H9 (cell line): ENCODE measurements around the gene ITPRID2. TPM values are rescaled to one million over a fixed set of nuclear protein-coding genes. Genes with fewer than 3 reads are reported as not detected.

Experiments used
- DNase-seq: peaks from one replicate; pipeline ENCODE4 v3.0.0-alpha.2; 2017
- H2AFZ ChIP-seq: one replicate; pipeline ENCODE4 v1.6.1; 2013; ENCODE audit warnings: mild to moderate bottlenecking, low read length, control low read depth, moderate library complexity
- H2AK5ac ChIP-seq: 2 replicates; pipeline ENCODE4 v1.6.1; 2013; ENCODE audit warnings: low read length, control low read depth, mixed read lengths; ENCODE audit not compliant: insufficient read length
- H2BK120ac ChIP-seq: one replicate; pipeline ENCODE4 v1.6.1; 2013; ENCODE audit warnings: low read depth, mild to moderate bottlenecking, low read length, control low read depth, inconsistent platforms; ENCODE audit not compliant: poor library complexity, severe bottlenecking
- H2BK12ac ChIP-seq: 2 replicates; pipeline ENCODE4 v1.6.1; 2013; ENCODE audit warnings: low read length, control low read depth, mixed read lengths, low read depth; ENCODE audit not compliant: insufficient read length
- H2BK15ac ChIP-seq: 2 replicates; pipeline ENCODE4 v1.6.1; 2013; ENCODE audit warnings: low read depth, low read length, control low read depth
- H2BK20ac ChIP-seq: one replicate; pipeline ENCODE4 v1.6.1; 2013; ENCODE audit warnings: low read depth, mild to moderate bottlenecking, low read length, control low read depth, inconsistent platforms; ENCODE audit not compliant: poor library complexity, severe bottlenecking
- H2BK5ac ChIP-seq: 2 replicates; pipeline ENCODE4 v1.6.1; 2013; ENCODE audit warnings: low read length, control low read depth, mixed read lengths; ENCODE audit not compliant: insufficient read length
- H3K14ac ChIP-seq: 2 replicates; pipeline ENCODE4 v1.6.1; 2013; ENCODE audit warnings: low read length, control low read depth; ENCODE audit not compliant: insufficient read depth
- H3K18ac ChIP-seq: 2 replicates; pipeline ENCODE4 v1.6.1; 2013; ENCODE audit warnings: low read depth, mild to moderate bottlenecking, mixed read lengths, low read length, control low read depth; ENCODE audit not compliant: insufficient read length
- H3K23ac ChIP-seq: 2 replicates; pipeline ENCODE4 v1.6.1; 2013; ENCODE audit warnings: low read length, control low read depth, mixed read lengths, low read depth; ENCODE audit not compliant: insufficient read length
- H3K23me2 ChIP-seq: 2 replicates; pipeline ENCODE4 v1.6.1; 2013; ENCODE audit warnings: low read depth, mild to moderate bottlenecking, mixed read lengths, low read length, control low read depth; ENCODE audit not compliant: insufficient read length, poor library complexity, severe bottlenecking
- H3K27ac ChIP-seq: 2 replicates; pipeline ENCODE4 v1.5.1; 2013; ENCODE audit warnings: low read length, control low read depth, mixed read lengths, low read depth; ENCODE audit not compliant: insufficient read length
- H3K27me3 ChIP-seq: 2 replicates; pipeline ENCODE4 v1.6.1; 2013; ENCODE audit warnings: low read length, control low read depth, inconsistent platforms; ENCODE audit not compliant: insufficient read depth
- H3K4ac ChIP-seq: 2 replicates; pipeline ENCODE4 v1.6.1; 2013; ENCODE audit warnings: low read depth, mild to moderate bottlenecking, control low read depth, inconsistent platforms, low read length, moderate library complexity
- H3K4me1 ChIP-seq: 2 replicates; pipeline ENCODE4 v1.6.1; 2013; ENCODE audit warnings: low read length, control low read depth, inconsistent platforms; ENCODE audit not compliant: insufficient read depth
- H3K4me2 ChIP-seq: 2 replicates; pipeline ENCODE4 v1.6.1; 2013; ENCODE audit warnings: low read length, control low read depth, mixed read lengths; ENCODE audit not compliant: insufficient read length, insufficient read depth
- H3K56ac ChIP-seq: 2 replicates; pipeline ENCODE4 v1.6.1; 2013; ENCODE audit warnings: low read depth, mild to moderate bottlenecking, mixed read lengths, low read length, control low read depth; ENCODE audit not compliant: insufficient read length
- H3K79me1 ChIP-seq: 2 replicates; pipeline ENCODE4 v1.6.1; 2013; ENCODE audit warnings: low read depth, mild to moderate bottlenecking, moderate library complexity, low read length, control low read depth, inconsistent platforms; ENCODE audit not compliant: insufficient read depth, poor library complexity, severe bottlenecking
- H3K79me2 ChIP-seq: 2 replicates; pipeline ENCODE4 v1.6.1; 2013; ENCODE audit warnings: low read length, control low read depth, inconsistent platforms; ENCODE audit not compliant: insufficient read depth
- H3K9ac ChIP-seq: 2 replicates; pipeline ENCODE4 v1.6.1; 2013; ENCODE audit warnings: low read length, control low read depth, mixed read lengths; ENCODE audit not compliant: insufficient read length; ENCODE audit errors: extremely low read depth
- H3K9me3 ChIP-seq: one replicate; pipeline ENCODE4 v1.6.1; 2013; ENCODE audit warnings: low read depth, low read length, inconsistent platforms; ENCODE audit not compliant: control insufficient read depth
- H3T11ph ChIP-seq: one replicate; pipeline ENCODE4 v1.6.1; 2013; ENCODE audit warnings: mild to moderate bottlenecking, low read length, control low read depth, inconsistent platforms
- H4K20me1 ChIP-seq: one replicate; pipeline ENCODE4 v1.6.1; 2013; ENCODE audit not compliant: control insufficient read depth, insufficient read length, insufficient read depth
- H4K5ac ChIP-seq: 2 replicates; pipeline ENCODE4 v1.6.1; 2013; ENCODE audit warnings: low read depth, mild to moderate bottlenecking, mixed read lengths, low read length, control low read depth; ENCODE audit not compliant: insufficient read length
- H4K8ac ChIP-seq: replicated peaks from 2 replicates; pipeline ENCODE4 v1.6.1; 2013; ENCODE audit warnings: low read length, control low read depth, mixed read lengths, low read depth; ENCODE audit not compliant: insufficient read length
- H4K91ac ChIP-seq: 2 replicates; pipeline ENCODE4 v1.6.1; 2013; ENCODE audit warnings: low read depth, mild to moderate bottlenecking, moderate library complexity, mixed read lengths, low read length, control low read depth; ENCODE audit not compliant: insufficient read length
- H3K27ac Mint-ChIP-seq, 3 experiments: 2 replicates in 2 of 3; 3 replicates in 1 of 3; pipeline ENCODE4 v1.8.0; 2020 to 2021; ENCODE audit warnings: mixed read lengths in 3 of 3, mild to moderate bottlenecking in 1 of 3, moderate library complexity in 1 of 3
- H3K27me3 Mint-ChIP-seq: 2 replicates; pipeline ENCODE4 v1.8.0; 2021; ENCODE audit warnings: low read depth, mild to moderate bottlenecking, moderate library complexity, mixed read lengths
- H3K36me3 Mint-ChIP-seq, 3 experiments: 2 replicates in 2 of 3; 3 replicates in 1 of 3; pipeline ENCODE4 v1.8.0; 2020 to 2021; ENCODE audit warnings: low read depth in 3 of 3, mixed read lengths in 3 of 3; ENCODE audit not compliant: insufficient read depth in 1 of 3
- H3K4me1 Mint-ChIP-seq, 2 experiments: 2 replicates each; pipeline ENCODE4 v1.8.0; 2020; ENCODE audit warnings: mixed read lengths in 2 of 2
- H3K4me3 Mint-ChIP-seq, 2 experiments: 2 replicates in 1 of 2; 3 replicates in 1 of 2; pipeline ENCODE4 v1.8.0; 2020 to 2021; ENCODE audit warnings: mild to moderate bottlenecking in 2 of 2, mixed read lengths in 2 of 2, moderate library complexity in 1 of 2
- H3K9me3 Mint-ChIP-seq, 2 experiments: 2 replicates in 1 of 2; 3 replicates in 1 of 2; pipeline ENCODE4 v1.8.0; 2020; ENCODE audit warnings: mild to moderate bottlenecking in 2 of 2, mixed read lengths in 2 of 2, moderate library complexity in 1 of 2
- WGBS: extraction: QIAGEN DNeasy Blood & Tissue Kit; methylation state at CpG from one replicate; pipeline ENCODE4 v1.1.7; 2013; ENCODE audit warnings: missing lambda C conversion rate, low lambda C conversion rate, mixed read lengths; ENCODE audit not compliant: insufficient read length; ENCODE audit errors: extremely low coverage; 5-methylcytosine and 5-hydroxymethylcytosine counted together
- total RNA-seq: library from RNA; stranded (reverse); gene quantifications from 2 replicates; pipeline ENCODE4 v1.2.1, GENCODE V29; 2021
- TF ChIP-seq, protein P1 (sequence below): fragments of 200-600 bp; sonication (generic); conservative IDR thresholded peaks from 3 replicates; pipeline ENCODE4 v1.8.0; 2021; ENCODE audit warnings: antibody characterized with exemption, mild to moderate bottlenecking

ITPRID2 gene
- total RNA-seq, 1 experiment from 2014 or later, result 12.0 TPM

DNA sequence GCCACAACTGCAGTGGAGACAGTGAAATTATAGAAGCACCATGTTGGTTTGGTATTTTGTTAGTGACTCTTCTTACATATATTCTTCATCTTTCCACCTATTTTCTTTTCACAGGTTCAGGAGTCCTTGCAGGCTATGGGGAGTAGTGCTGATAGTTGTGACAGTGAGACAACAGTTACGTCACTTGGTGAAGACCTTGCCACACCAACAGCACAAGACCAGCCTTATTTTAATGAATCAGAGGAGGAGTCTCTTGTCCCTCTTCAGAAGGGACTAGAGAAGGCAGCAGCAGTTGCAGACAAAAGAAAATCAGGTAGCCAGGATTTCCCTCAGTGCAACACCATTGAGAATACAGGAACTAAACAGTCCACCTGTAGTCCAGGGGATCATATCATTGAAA lies 23.6 kb downstream of the ITPRID2 start:
- Histone ChIP-seq H4K8ac (no peak overlapping the region), H3K4me2 (no peak overlapping the region), H4K20me1 (no peaks in the 10 kb centered on the region), H4K91ac (no peak overlapping the region), H2BK120ac (no peak overlapping the region), H3K9me3 (no peaks in the 10 kb centered on the region), H3K27me3 (no peaks in the 10 kb centered on the region), H3K4ac (no peak overlapping the region), H3K23me2 (no peaks in the 10 kb centered on the region), H3K79me2 (no peaks in the 10 kb centered on the region), H2BK15ac (no peak overlapping the region), H3K56ac (no peak overlapping the region), H3K79me1 (no peaks in the 10 kb centered on the region), H2BK20ac (no peak overlapping the region), H2AK5ac (no peak overlapping the region), H3T11ph (no peak overlapping the region), H2BK5ac (no peak overlapping the region), H3K27ac (no peak overlapping the region), H4K5ac (no peak overlapping the region), H3K4me1 (no peaks in the 10 kb centered on the region), H3K9ac (no peak overlapping the region), H2BK12ac (no peak overlapping the region), H3K23ac (no peak overlapping the region), H2AFZ (no peak overlapping the region), H3K18ac (no peak overlapping the region), H3K14ac (no peak overlapping the region)
- H3K36me3 Mint-ChIP-seq, result peaks cover 0 to 18% (median 16%) of the 10 kb centered on the region in 3 experiments; a peak in 5 of 7 replicates
- WGBS, result no CpG with 5 or more reads among the region's 1 CpG
- DNase-seq, result no peak
- no peaks in the 10 kb centered on the region for H3K27me3 Mint-ChIP-seq
- no peaks in the 10 kb centered on the region for H3K4me1 Mint-ChIP-seq
- no peak overlapping the region for H3K4me3 Mint-ChIP-seq
- H3K27ac Mint-ChIP-seq, result no peak overlapping the region
- TF ChIP-seq, protein P1, sequence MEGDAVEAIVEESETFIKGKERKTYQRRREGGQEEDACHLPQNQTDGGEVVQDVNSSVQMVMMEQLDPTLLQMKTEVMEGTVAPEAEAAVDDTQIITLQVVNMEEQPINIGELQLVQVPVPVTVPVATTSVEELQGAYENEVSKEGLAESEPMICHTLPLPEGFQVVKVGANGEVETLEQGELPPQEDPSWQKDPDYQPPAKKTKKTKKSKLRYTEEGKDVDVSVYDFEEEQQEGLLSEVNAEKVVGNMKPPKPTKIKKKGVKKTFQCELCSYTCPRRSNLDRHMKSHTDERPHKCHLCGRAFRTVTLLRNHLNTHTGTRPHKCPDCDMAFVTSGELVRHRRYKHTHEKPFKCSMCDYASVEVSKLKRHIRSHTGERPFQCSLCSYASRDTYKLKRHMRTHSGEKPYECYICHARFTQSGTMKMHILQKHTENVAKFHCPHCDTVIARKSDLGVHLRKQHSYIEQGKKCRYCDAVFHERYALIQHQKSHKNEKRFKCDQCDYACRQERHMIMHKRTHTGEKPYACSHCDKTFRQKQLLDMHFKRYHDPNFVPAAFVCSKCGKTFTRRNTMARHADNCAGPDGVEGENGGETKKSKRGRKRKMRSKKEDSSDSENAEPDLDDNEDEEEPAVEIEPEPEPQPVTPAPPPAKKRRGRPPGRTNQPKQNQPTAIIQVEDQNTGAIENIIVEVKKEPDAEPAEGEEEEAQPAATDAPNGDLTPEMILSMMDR, result no peak
- H3K9me3 Mint-ChIP-seq, result no peaks in the 10 kb centered on the region
